Measurements from ENCODE around the gene BORCS6.
A peak's percentile ranks its signal among the peaks of the same experiment; 100 is the strongest.

BORCS6 gene

DNA sequence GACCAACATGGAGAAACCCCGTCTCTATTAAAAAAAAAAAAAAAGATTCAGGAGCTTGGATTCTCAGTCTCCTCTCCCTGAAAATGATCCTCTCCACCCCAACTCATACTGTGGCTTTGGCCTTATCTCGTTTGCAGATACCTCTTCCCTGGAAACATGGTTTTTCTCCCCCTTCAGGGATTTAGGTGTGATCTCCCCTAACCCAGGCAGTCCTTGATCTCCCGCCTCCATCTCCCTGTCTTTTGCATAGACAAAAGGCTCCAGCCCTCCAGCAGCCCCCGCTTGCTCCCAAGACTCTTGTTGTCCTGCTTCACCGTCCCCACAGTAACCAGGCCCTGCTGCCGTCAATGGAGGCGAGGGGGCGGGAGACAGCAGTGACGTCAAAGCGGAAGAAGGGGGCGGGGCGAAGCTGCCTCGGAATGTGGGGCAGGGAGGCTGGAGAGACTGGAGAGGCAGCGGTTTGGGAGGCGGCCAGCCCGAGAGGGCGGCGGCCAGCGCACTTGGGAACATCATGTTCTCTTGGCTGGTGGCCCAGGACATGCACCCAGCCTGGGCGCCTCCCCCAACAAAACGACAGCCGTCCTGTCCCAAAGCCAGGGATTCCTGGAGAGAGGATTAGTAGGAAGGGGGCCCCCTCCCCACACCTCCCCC is 35.9 kb downstream of the BORCS6 start:
- H3K27me3 ChIP-seq (ENCODE audit: control insufficient read depth, low read length), result no peaks in the 10 kb centered on the region
- no peaks in the 10 kb centered on the region for H3K9me2 ChIP-seq (replicated peaks; ENCODE audit: control insufficient read depth, low read length)
- peak overlapping the region; percentile 63 for H3K4me3 ChIP-seq (ENCODE audit: low read length)
- peak overlapping the region; percentile 99 for H3K4me2 ChIP-seq (ENCODE audit: low read length)
- peaks cover 25% of the 10 kb centered on the region for H3K36me3 ChIP-seq (ENCODE audit: control insufficient read depth, low read length)
- 0 out of 2 replicates have a peak overlapping the region, but pooled peaks have one; percentile 14 for H3K27ac ChIP-seq (ENCODE audit: low read depth, low read length)
- peaks cover 24% of the 10 kb centered on the region for H3K79me2 ChIP-seq (ENCODE audit: control insufficient read depth, low read length)
- peaks cover 11% of the 10 kb centered on the region for H3F3A ChIP-seq (ENCODE audit: control insufficient read depth, insufficient read depth)
- peaks cover 71% of the 10 kb centered on the region for H3K4me1 ChIP-seq (ENCODE audit: control insufficient read depth, low read length)
- TF ChIP-seq, protein P1, sequence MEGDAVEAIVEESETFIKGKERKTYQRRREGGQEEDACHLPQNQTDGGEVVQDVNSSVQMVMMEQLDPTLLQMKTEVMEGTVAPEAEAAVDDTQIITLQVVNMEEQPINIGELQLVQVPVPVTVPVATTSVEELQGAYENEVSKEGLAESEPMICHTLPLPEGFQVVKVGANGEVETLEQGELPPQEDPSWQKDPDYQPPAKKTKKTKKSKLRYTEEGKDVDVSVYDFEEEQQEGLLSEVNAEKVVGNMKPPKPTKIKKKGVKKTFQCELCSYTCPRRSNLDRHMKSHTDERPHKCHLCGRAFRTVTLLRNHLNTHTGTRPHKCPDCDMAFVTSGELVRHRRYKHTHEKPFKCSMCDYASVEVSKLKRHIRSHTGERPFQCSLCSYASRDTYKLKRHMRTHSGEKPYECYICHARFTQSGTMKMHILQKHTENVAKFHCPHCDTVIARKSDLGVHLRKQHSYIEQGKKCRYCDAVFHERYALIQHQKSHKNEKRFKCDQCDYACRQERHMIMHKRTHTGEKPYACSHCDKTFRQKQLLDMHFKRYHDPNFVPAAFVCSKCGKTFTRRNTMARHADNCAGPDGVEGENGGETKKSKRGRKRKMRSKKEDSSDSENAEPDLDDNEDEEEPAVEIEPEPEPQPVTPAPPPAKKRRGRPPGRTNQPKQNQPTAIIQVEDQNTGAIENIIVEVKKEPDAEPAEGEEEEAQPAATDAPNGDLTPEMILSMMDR (IDR thresholded peaks at IDR 0.05; ENCODE audit: low read depth, low read length, poor library complexity, severe bottlenecking), result no peak
- TF ChIP-seq EZH2phosphoT487 (IDR thresholded peaks at IDR 0.05; ENCODE audit: borderline replicate concordance, low read length), result no peak
- H4K20me1 ChIP-seq (ENCODE audit: control insufficient read depth, insufficient read depth, low read depth, low read length), result no peaks in the 10 kb centered on the region
- H3K9me3 ChIP-seq (ENCODE audit: control insufficient read depth, insufficient read depth, low read length), result no peaks in the 10 kb centered on the region

DNA sequence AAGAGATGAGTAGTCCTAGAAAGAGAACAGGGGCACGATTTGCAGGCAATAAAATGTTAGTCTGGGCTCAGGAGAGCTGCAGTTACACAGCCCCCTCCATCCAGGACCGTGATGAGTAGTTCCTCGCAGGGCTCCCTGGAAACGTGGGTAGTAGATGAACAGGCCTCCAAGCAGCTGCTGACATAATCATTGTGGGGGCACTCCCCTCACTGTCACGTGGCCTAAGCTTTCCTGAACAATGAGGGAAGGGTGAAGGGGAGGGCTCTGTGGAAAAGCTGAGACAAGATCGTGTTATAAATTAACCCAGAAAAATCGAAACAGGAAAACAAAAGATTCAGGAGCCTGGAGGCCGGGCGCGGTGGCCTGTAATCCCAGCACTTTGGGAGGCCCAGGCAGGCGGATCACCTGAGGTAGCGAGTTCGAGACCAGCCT is 36.4 kb downstream of the BORCS6 start:
- no peaks in the 10 kb centered on the region for H3K9me2 ChIP-seq (replicated peaks; ENCODE audit: control insufficient read depth, low read length)
- no peak overlapping the region for H3K4me3 ChIP-seq (ENCODE audit: low read length)
- H3K36me3 ChIP-seq (ENCODE audit: control insufficient read depth, low read length), result peaks cover 25% of the 10 kb centered on the region
- no peaks in the 10 kb centered on the region for H3K9me3 ChIP-seq (ENCODE audit: control insufficient read depth, insufficient read depth, low read length)
- peak overlapping the region; percentile 99 for H3K4me2 ChIP-seq (ENCODE audit: low read length)
- H3K79me2 ChIP-seq (ENCODE audit: control insufficient read depth, low read length), result peaks cover 24% of the 10 kb centered on the region
- peaks cover 11% of the 10 kb centered on the region for H3F3A ChIP-seq (ENCODE audit: control insufficient read depth, insufficient read depth)
- no peaks in the 10 kb centered on the region for H4K20me1 ChIP-seq (ENCODE audit: control insufficient read depth, insufficient read depth, low read depth, low read length)
- H3K27ac ChIP-seq (ENCODE audit: low read depth, low read length), result no peak overlapping the region
- TF ChIP-seq, protein P1 (IDR thresholded peaks at IDR 0.05; ENCODE audit: low read depth, low read length, poor library complexity, severe bottlenecking), result no peak
- no peak for TF ChIP-seq EZH2phosphoT487 (IDR thresholded peaks at IDR 0.05; ENCODE audit: borderline replicate concordance, low read length)
- H3K27me3 ChIP-seq (ENCODE audit: control insufficient read depth, low read length), result no peaks in the 10 kb centered on the region
- H3K4me1 ChIP-seq (ENCODE audit: control insufficient read depth, low read length), result peaks cover 68% of the 10 kb centered on the region

DNA sequence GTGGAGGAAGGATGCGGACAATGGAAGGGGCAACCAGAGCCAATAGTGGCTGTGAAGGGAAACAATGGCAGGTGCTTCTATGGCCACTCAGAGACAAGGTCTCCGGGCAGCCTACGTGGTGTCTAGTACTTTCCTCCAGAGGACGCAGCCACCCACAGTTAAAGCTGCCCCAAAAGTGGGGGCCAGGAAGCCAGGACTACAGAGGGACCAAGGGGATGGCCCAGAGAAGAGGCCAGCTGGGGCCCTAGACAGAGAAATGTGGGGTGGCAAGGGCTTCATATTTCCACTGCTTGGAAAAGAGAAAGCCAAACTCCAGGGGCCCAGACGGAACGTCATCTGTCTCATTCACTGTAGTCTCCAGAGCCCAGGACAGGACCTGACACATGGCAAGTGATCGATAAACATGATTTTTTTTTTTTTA is 36.9 kb downstream of the BORCS6 start:
- Histone ChIP-seq H3K79me2 (ENCODE audit: control insufficient read depth, low read length) (peaks cover 24% of the 10 kb centered on the region), H3K27me3 (ENCODE audit: control insufficient read depth, low read length) (no peaks in the 10 kb centered on the region), H3K4me1 (ENCODE audit: control insufficient read depth, low read length) (peaks cover 64% of the 10 kb centered on the region), H3K4me3 (ENCODE audit: low read length) (peak overlapping the region; percentile 90), H3K4me2 (ENCODE audit: low read length) (peak overlapping the region; percentile 99), H3K9me2 (replicated peaks; ENCODE audit: control insufficient read depth, low read length) (no peaks in the 10 kb centered on the region), H3F3A (ENCODE audit: control insufficient read depth, insufficient read depth) (peaks cover 11% of the 10 kb centered on the region), H3K27ac (ENCODE audit: low read depth, low read length) (no peak overlapping the region), H4K20me1 (ENCODE audit: control insufficient read depth, insufficient read depth, low read depth, low read length) (no peaks in the 10 kb centered on the region), H3K36me3 (ENCODE audit: control insufficient read depth, low read length) (peaks cover 25% of the 10 kb centered on the region), H3K9me3 (ENCODE audit: control insufficient read depth, insufficient read depth, low read length) (no peaks in the 10 kb centered on the region)
- TF ChIP-seq, protein P1 (IDR thresholded peaks at IDR 0.05; ENCODE audit: low read depth, low read length, poor library complexity, severe bottlenecking), result no peak
- TF ChIP-seq EZH2phosphoT487 (IDR thresholded peaks at IDR 0.05; ENCODE audit: borderline replicate concordance, low read length), result no peak
